DND-41 (cell line): Measurements from ENCODE around the gene TOP3A.

ENCODE experiments used
- EZH2 ChIP-seq: IDR thresholded peaks from 3 replicates; pipeline ENCODE4 v1.6.1; 2012; ENCODE audit warnings: borderline replicate concordance, low read depth, mild to moderate bottlenecking, moderate library complexity, low read length, inconsistent platforms; ENCODE audit not compliant: severe bottlenecking
- TF ChIP-seq, protein P1 (sequence below): IDR thresholded peaks from 2 replicates; pipeline ENCODE4 v1.5.1; 2012; ENCODE audit warnings: borderline replicate concordance, low read length, moderate library complexity, mild to moderate bottlenecking; ENCODE audit not compliant: poor library complexity, severe bottlenecking; ENCODE audit errors: extremely low read depth

DNA sequence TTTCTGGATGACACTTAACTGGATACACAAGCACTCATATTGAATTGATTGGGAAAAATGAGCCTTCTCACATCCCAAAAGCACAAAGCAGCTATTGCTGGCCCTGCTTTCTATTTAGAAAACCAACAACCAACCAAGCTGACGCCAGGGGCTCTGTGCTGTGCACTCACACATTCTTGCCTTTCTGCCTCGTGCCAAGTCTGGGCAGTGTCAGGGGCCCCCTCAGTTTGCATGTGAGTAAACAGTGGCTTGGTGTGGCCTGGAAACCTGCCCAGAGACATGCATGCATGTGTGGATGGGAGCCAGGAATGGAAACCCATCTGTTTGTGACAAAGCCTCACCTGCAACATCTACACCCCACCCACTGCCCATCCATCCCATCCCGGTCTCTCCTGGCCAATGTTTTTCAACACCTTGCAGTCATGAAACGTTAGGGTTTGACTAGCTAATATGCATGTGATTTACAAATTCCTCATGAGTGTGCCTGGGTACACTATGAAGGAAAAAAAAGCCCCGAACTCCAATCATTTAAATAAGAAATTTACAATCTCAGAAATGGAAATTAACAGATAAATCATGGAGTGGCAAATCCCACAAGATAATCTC is 33.9 kb downstream of the TOP3A start:
- TF ChIP-seq, protein P1, sequence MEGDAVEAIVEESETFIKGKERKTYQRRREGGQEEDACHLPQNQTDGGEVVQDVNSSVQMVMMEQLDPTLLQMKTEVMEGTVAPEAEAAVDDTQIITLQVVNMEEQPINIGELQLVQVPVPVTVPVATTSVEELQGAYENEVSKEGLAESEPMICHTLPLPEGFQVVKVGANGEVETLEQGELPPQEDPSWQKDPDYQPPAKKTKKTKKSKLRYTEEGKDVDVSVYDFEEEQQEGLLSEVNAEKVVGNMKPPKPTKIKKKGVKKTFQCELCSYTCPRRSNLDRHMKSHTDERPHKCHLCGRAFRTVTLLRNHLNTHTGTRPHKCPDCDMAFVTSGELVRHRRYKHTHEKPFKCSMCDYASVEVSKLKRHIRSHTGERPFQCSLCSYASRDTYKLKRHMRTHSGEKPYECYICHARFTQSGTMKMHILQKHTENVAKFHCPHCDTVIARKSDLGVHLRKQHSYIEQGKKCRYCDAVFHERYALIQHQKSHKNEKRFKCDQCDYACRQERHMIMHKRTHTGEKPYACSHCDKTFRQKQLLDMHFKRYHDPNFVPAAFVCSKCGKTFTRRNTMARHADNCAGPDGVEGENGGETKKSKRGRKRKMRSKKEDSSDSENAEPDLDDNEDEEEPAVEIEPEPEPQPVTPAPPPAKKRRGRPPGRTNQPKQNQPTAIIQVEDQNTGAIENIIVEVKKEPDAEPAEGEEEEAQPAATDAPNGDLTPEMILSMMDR: no peak
- no peak for TF ChIP-seq EZH2
